GM23338 (cell line): ENCODE data around the gene RYR2. TPM values are rescaled to one million over a fixed set of nuclear protein-coding genes. Genes with fewer than 3 reads are reported as not detected.

Experiments used
- ATAC-seq: fragments of 200-7000 bp; cut with Tn5 transposase; 3 replicates; pipeline ENCODE4 v1.9.1; 2020
- DNase-seq: peaks from one replicate; pipeline ENCODE4 v3.0.0-alpha.2; 2015; ENCODE audit warnings: low spot score
- H2AFZ ChIP-seq: fragments of 200-600 bp; sonication (generic); 2 replicates; pipeline ENCODE4 v1.8.0; 2016; ENCODE audit warnings: antibody characterized with exemption, mild to moderate bottlenecking, moderate library complexity
- H3F3A ChIP-seq: fragments of 200-600 bp; sonication (generic); replicated peaks from 2 replicates; pipeline ENCODE4 v1.8.0; 2017; ENCODE audit warnings: antibody characterized with exemption, mixed run types, low read depth
- H3K27ac ChIP-seq: fragments of 200-600 bp; sonication (generic); 2 replicates; pipeline ENCODE4 v1.6.1; 2016; ENCODE audit warnings: low read depth
- H3K27me3 ChIP-seq: fragments of 200-600 bp; sonication (generic); 2 replicates; pipeline ENCODE4 v1.8.0; 2016; ENCODE audit warnings: mild to moderate bottlenecking, mixed run types, moderate library complexity; ENCODE audit not compliant: insufficient read depth
- H3K36me3 ChIP-seq: fragments of 200-600 bp; sonication (generic); 2 replicates; pipeline ENCODE4 v1.8.0; 2016; ENCODE audit warnings: mild to moderate bottlenecking; ENCODE audit not compliant: insufficient read depth
- H3K4me1 ChIP-seq: fragments of 200-600 bp; sonication (generic); 2 replicates; pipeline ENCODE4 v1.8.0; 2016; ENCODE audit warnings: mild to moderate bottlenecking, moderate library complexity; ENCODE audit not compliant: insufficient read depth
- H3K4me2 ChIP-seq: fragments of 200-600 bp; sonication (generic); 2 replicates; pipeline ENCODE4 v1.7.1; 2017; ENCODE audit warnings: mixed run types
- H3K4me3 ChIP-seq: fragments of 200-600 bp; sonication (generic); 2 replicates; pipeline ENCODE4 v1.6.1; 2016; ENCODE audit warnings: mixed run types
- H3K79me2 ChIP-seq: fragments of 200-600 bp; sonication (generic); replicated peaks from 2 replicates; pipeline ENCODE4 v1.8.0; 2017; ENCODE audit warnings: mild to moderate bottlenecking; ENCODE audit not compliant: insufficient read depth
- H3K9me2 ChIP-seq: fragments of 200-600 bp; sonication (generic); 2 replicates; pipeline ENCODE4 v1.8.0; 2017; ENCODE audit not compliant: insufficient read depth
- H4K20me1 ChIP-seq: fragments of 200-600 bp; sonication (generic); replicated peaks from 2 replicates; pipeline ENCODE4 v1.8.0; 2017; ENCODE audit warnings: mild to moderate bottlenecking; ENCODE audit not compliant: insufficient read depth
- H3K27ac Mint-ChIP-seq: 2 replicates; pipeline ENCODE4 v1.8.0; 2020; ENCODE audit warnings: inconsistent platforms, mild to moderate bottlenecking, moderate library complexity, mixed read lengths
- H3K27me3 Mint-ChIP-seq: 3 replicates; pipeline ENCODE4 v1.8.0; 2022; ENCODE audit warnings: low read depth, mild to moderate bottlenecking, moderate library complexity, mixed read lengths, inconsistent platforms; ENCODE audit not compliant: insufficient read depth, poor library complexity
- H3K36me3 Mint-ChIP-seq: 3 replicates; pipeline ENCODE4 v1.8.0; 2021; ENCODE audit warnings: low read depth, mild to moderate bottlenecking, inconsistent platforms, moderate library complexity, mixed read lengths
- H3K4me1 Mint-ChIP-seq: 3 replicates; pipeline ENCODE4 v1.8.0; 2020; ENCODE audit warnings: mild to moderate bottlenecking, inconsistent platforms, mixed read lengths
- H3K4me3 Mint-ChIP-seq: 3 replicates; pipeline ENCODE4 v1.8.0; 2021; ENCODE audit warnings: moderate library complexity, mild to moderate bottlenecking, inconsistent platforms, mixed read lengths
- H3K9me3 Mint-ChIP-seq: 3 replicates; pipeline ENCODE4 v1.8.0; 2020; ENCODE audit warnings: moderate library complexity, mild to moderate bottlenecking, inconsistent platforms, mixed read lengths
- CREB1 ChIP-seq: fragments of 250-450 bp; sonication (Bioruptor Pico); IDR thresholded peaks from 2 replicates; pipeline ENCODE4 v1.5.0; 2020; ENCODE audit warnings: low read depth, mild to moderate bottlenecking, moderate library complexity
- EZH2 ChIP-seq: fragments of 200-600 bp; sonication (generic); IDR thresholded peaks from one replicate; pipeline ENCODE4 v1.8.0; 2017; ENCODE audit warnings: antibody characterized with exemption, mild to moderate bottlenecking, low read depth; ENCODE audit not compliant: unreplicated experiment
- POLR2AphosphoS5 ChIP-seq: IDR thresholded peaks from 2 replicates; pipeline ENCODE4 v1.6.1; 2016; ENCODE audit warnings: antibody characterized with exemption, low read depth
- STAT1 ChIP-seq: IDR thresholded peaks from one replicate; pipeline ENCODE4 v1.6.1; 2016; ENCODE audit warnings: antibody characterized with exemption; ENCODE audit not compliant: unreplicated experiment
- ZNF114 ChIP-seq: fragments of 250-450 bp; sonication (Bioruptor Pico); IDR thresholded peaks from 2 replicates; pipeline ENCODE4 v1.5.0; 2020; ENCODE audit warnings: mild to moderate bottlenecking, moderate library complexity
- ZNF331 ChIP-seq: fragments of 250-450 bp; sonication (Bioruptor Pico); IDR thresholded peaks from 2 replicates; pipeline ENCODE4 v1.5.0; 2020; ENCODE audit warnings: low read depth, mild to moderate bottlenecking, moderate library complexity
- long read RNA-seq: library from polyadenylated mRNA; unstranded; transcript quantifications from one replicate; pipeline ENCODE4 v2.0.0, GENCODE V29; 2020; ENCODE audit not compliant: unreplicated experiment
- polyA plus RNA-seq: library from polyadenylated mRNA; unstranded; fragments of >200 nt; fragmentation: Nextera tagmentation; extraction: Ambion mirVana; gene quantifications from 2 replicates; pipeline ENCODE4 v1.2.1, GENCODE V29; 2016
- total RNA-seq: library from RNA; depleted of rRNA; stranded (reverse); fragments of >200 nt; shearing (Covaris generic); gene quantifications from 2 replicates; pipeline ENCODE4 v1.2.3, GENCODE V29; 2014; rRNA removed
- TF ChIP-seq, protein P1 (sequence below), 2 experiments: fragments of 200-600 bp in 1 of 2; sonication (generic) in 1 of 2; conservative IDR thresholded peaks; 2 replicates each; pipeline versions ENCODE4 v1.5.1 to v1.6.1; 2016 to 2017; ENCODE audit warnings: antibody characterized with exemption in 2 of 2, low read depth in 2 of 2, mild to moderate bottlenecking in 2 of 2, moderate library complexity in 1 of 2
- TF ChIP-seq, protein P2 (sequence below): IDR thresholded peaks from one replicate; pipeline ENCODE4 v1.6.1; 2018; ENCODE audit warnings: antibody characterized with exemption; ENCODE audit not compliant: unreplicated experiment
- TF ChIP-seq, protein P3 (sequence below): IDR thresholded peaks from 2 replicates; pipeline ENCODE4 v1.6.1; 2016; ENCODE audit warnings: antibody characterized with exemption

RYR2 gene
- total RNA-seq (6.7 and 10.0 TPM in 2 replicates), polyA plus RNA-seq (1.7 and 8.9 TPM in 2 replicates)
- long read RNA-seq, partial matches to known transcripts: 0 of 1 reads
- long read RNA-seq, other reads (novel, unspliced or antisense): 1 of 1 reads

DNA sequence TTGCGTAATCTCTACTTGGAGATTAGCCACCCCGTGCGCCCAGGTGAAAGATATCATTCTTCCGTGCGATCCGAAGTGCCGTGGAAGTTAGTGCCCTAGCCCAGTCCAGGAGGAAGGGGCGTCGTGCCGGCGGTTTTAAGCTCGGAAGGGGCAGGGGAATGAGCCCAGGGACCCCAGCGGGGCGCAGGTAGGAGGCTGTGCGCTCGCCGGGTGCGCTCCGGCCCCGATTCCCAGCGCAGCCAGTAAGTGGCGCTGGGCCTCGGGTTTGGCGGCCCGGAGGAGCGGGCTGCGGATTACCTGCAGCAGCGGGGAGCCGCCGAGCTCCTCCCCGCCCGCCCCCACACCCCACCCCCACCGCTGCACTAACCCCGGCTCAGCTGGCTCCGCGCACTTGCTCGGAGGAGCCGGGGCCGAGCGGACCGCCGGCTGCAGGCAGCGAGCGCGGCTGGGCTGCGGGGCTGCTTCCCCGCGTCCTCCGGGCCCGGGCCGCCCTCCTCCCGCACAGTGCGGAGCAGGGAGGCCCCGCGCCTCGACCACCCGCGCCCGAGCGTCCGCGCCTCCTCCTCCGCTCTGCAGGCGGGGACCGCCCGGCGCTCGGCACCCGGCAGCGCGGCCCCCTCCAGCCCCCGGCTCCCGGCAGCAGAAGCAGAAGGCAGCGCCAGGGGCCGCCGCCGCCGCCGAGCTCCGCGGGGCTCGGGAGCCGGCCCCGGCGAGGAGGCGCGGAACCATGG, at the start of gene RYR2:
TSS of gene RYR2 (plus strand) at position 390 of the 731 bp plus-strand sequence. CDS start at position 728, 338 bp downstream.
- peak within 1 kb of the TSS; percentile 70 for H3K4me3 ChIP-seq
- H3K4me1 ChIP-seq: peaks cover 41% of the 10 kb centered on the region
- peaks cover 48% of the 10 kb centered on the region for H3K27me3 ChIP-seq
- TF ChIP-seq POLR2AphosphoS5 (peak; percentile 80), STAT1 (no peak)
- TF ChIP-seq, protein P1, sequence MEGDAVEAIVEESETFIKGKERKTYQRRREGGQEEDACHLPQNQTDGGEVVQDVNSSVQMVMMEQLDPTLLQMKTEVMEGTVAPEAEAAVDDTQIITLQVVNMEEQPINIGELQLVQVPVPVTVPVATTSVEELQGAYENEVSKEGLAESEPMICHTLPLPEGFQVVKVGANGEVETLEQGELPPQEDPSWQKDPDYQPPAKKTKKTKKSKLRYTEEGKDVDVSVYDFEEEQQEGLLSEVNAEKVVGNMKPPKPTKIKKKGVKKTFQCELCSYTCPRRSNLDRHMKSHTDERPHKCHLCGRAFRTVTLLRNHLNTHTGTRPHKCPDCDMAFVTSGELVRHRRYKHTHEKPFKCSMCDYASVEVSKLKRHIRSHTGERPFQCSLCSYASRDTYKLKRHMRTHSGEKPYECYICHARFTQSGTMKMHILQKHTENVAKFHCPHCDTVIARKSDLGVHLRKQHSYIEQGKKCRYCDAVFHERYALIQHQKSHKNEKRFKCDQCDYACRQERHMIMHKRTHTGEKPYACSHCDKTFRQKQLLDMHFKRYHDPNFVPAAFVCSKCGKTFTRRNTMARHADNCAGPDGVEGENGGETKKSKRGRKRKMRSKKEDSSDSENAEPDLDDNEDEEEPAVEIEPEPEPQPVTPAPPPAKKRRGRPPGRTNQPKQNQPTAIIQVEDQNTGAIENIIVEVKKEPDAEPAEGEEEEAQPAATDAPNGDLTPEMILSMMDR (conservative IDR thresholded peaks at IDR 0.05; ENCODE audit: low read depth in 2 of 2): peak; percentile 54 to 82
- DNase-seq (peak; percentile 91), ATAC-seq (peak; percentile 76)
- H3K4me2 ChIP-seq: peak within 1 kb of the TSS; percentile 91
- Mint-ChIP-seq H3K27me3 (peaks cover 29% of the 10 kb centered on the region), H3K27ac (no peak within 1 kb of the TSS), H3K4me3 (peak within 1 kb of the TSS; percentile 82), H3K9me3 (no peaks in the 10 kb centered on the region; the same call in 1 of the 3 replicates), H3K36me3 (peaks cover 5% of the 10 kb centered on the region; the same call in 1 of the 3 replicates), H3K4me1 (peaks cover 26% of the 10 kb centered on the region)
- no peak within 1 kb of the TSS for H3K27ac ChIP-seq
- H3F3A ChIP-seq: peaks cover 5% of the 10 kb centered on the region; the same call in 1 of the 2 replicates
- peaks cover 36% of the 10 kb centered on the region for H3K79me2 ChIP-seq
- H4K20me1 ChIP-seq: no peaks in the 10 kb centered on the region
- peak within 1 kb of the TSS; percentile 83; the same call in 1 of the 2 replicates for H2AFZ ChIP-seq
- no peaks in the 10 kb centered on the region for H3K9me2 ChIP-seq
- H3K36me3 ChIP-seq: no peaks in the 10 kb centered on the region

DNA sequence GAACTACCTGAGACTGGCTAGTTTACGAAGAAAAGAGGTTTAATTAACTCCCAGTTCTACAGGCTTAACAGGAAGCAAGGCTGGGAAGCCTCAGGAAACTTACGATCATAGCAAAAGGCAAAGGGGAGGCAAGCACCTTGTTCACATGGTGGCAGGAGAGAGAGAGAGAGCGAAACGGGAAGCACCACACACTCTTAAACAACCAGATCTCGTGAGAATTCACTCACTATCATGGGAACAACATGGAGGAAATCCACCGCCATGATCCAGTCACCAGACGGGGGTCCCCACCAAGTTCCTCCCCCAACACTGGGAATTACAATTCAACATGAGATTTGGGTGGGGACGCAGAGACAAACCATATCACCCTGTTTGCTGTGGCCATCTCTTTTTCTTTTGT, 49.5 kb upstream of the RYR2 start:
- Mint-ChIP-seq H3K4me3 (no peak overlapping the region), H3K27me3 (peaks cover 11% of the 10 kb centered on the region), H3K27ac (no peak overlapping the region), H3K36me3 (peaks cover 13% of the 10 kb centered on the region), H3K9me3 (peaks cover 19% of the 10 kb centered on the region), H3K4me1 (no peaks in the 10 kb centered on the region; the same call in 2 of the 3 replicates)
- no peaks in the 10 kb centered on the region; the same call in 1 of the 2 replicates for H3K9me2 ChIP-seq
- no peak overlapping the region for H3K4me2 ChIP-seq
- TF ChIP-seq ZNF114 (no peak), EZH2 (no peak), ZNF331 (CRISPR knock-in tag) (no peak), CREB1 (CRISPR knock-in tag) (no peak), STAT1 (no peak), POLR2AphosphoS5 (no peak)
- TF ChIP-seq, protein P2, sequence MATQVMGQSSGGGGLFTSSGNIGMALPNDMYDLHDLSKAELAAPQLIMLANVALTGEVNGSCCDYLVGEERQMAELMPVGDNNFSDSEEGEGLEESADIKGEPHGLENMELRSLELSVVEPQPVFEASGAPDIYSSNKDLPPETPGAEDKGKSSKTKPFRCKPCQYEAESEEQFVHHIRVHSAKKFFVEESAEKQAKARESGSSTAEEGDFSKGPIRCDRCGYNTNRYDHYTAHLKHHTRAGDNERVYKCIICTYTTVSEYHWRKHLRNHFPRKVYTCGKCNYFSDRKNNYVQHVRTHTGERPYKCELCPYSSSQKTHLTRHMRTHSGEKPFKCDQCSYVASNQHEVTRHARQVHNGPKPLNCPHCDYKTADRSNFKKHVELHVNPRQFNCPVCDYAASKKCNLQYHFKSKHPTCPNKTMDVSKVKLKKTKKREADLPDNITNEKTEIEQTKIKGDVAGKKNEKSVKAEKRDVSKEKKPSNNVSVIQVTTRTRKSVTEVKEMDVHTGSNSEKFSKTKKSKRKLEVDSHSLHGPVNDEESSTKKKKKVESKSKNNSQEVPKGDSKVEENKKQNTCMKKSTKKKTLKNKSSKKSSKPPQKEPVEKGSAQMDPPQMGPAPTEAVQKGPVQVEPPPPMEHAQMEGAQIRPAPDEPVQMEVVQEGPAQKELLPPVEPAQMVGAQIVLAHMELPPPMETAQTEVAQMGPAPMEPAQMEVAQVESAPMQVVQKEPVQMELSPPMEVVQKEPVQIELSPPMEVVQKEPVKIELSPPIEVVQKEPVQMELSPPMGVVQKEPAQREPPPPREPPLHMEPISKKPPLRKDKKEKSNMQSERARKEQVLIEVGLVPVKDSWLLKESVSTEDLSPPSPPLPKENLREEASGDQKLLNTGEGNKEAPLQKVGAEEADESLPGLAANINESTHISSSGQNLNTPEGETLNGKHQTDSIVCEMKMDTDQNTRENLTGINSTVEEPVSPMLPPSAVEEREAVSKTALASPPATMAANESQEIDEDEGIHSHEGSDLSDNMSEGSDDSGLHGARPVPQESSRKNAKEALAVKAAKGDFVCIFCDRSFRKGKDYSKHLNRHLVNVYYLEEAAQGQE: no peak
- TF ChIP-seq, protein P3, sequence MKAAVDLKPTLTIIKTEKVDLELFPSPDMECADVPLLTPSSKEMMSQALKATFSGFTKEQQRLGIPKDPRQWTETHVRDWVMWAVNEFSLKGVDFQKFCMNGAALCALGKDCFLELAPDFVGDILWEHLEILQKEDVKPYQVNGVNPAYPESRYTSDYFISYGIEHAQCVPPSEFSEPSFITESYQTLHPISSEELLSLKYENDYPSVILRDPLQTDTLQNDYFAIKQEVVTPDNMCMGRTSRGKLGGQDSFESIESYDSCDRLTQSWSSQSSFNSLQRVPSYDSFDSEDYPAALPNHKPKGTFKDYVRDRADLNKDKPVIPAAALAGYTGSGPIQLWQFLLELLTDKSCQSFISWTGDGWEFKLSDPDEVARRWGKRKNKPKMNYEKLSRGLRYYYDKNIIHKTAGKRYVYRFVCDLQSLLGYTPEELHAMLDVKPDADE: no peak
- TF ChIP-seq, protein P1 (conservative IDR thresholded peaks at IDR 0.05; ENCODE audit: low read depth in 2 of 2): no peak
- H3K4me1 ChIP-seq: no peaks in the 10 kb centered on the region
- H2AFZ ChIP-seq: peak overlapping the region; percentile 60; the same call in 1 of the 2 replicates
- no peaks in the 10 kb centered on the region for H3K36me3 ChIP-seq
- no peaks in the 10 kb centered on the region for H3K79me2 ChIP-seq
- no peak overlapping the region for H3K4me3 ChIP-seq
- no peak for DNase-seq
- no peaks in the 10 kb centered on the region for H3K27me3 ChIP-seq
- no peak for ATAC-seq
- H3K27ac ChIP-seq: no peak overlapping the region
- H3F3A ChIP-seq: no peaks in the 10 kb centered on the region
- no peaks in the 10 kb centered on the region for H4K20me1 ChIP-seq
